Kidney (tissue), 2 donors: ENCODE results near the gene CCDC39. TPM values are rescaled to one million over a fixed set of nuclear protein-coding genes. Genes with fewer than 3 reads are reported as not detected.

Source experiments
- polyA plus RNA-seq: library from polyadenylated mRNA; stranded (reverse); fragments of 350-450 nt; fragmentation: Illumina TruSeq; extraction: RNeasy Lipid Tissue Mini Kit (QIAGEN cat#74804); gene quantifications from one replicate; pipeline ENCODE4 v1.2.3, GENCODE V29; 2014; ENCODE audit warnings: low read depth, low replicate concordance; ENCODE audit not compliant: insufficient read depth
- total RNA-seq: library from RNA; stranded (reverse); fragmentation: NEBNext Ultra II Directional; extraction: Animal tissue kit (Norgen Biotek cat#: 25700); gene quantifications from one replicate; pipeline ENCODE4 v1.2.1, GENCODE V29; 2021
- donor health status: DM: yes; HTN: yes; CAD: no.

CCDC39 gene
- total and polyA plus RNA-seq, 2 donors from 2014 or later, result 0.60 TPM; not detected in 1

Other genes starting within 250 kb of the CCDC39 start
- 52.8 TPM for gene TTC14, start 77.3 kb downstream of the CCDC39 start, total RNA-seq
- gene TTC14, start 77.3 kb downstream of the CCDC39 start, polyA plus RNA-seq, result 28.5 TPM
- gene FXR1, start 233.2 kb upstream of the CCDC39 start, total RNA-seq, result 96.8 TPM
- gene FXR1, start 233.2 kb upstream of the CCDC39 start, polyA plus RNA-seq, result 64.3 TPM